WERI-Rb-1 (cell line): ENCODE results near the gene CDK6.

Experiments used
- DNase-seq: peaks from one replicate; pipeline ENCODE4 v3.0.0-alpha.2; 2020
- H3K27ac ChIP-seq: fragments of 250-450 bp; sonication (Bioruptor Pico); 2 replicates; pipeline ENCODE4 v1.5.1; 2020; ENCODE audit warnings: mild to moderate bottlenecking, moderate library complexity
- H3K27me3 ChIP-seq: fragments of 250-450 bp; sonication (Bioruptor Pico); 2 replicates; pipeline ENCODE4 v1.5.1; 2021; ENCODE audit warnings: mild to moderate bottlenecking, low read depth, moderate library complexity; ENCODE audit not compliant: insufficient read depth, severe bottlenecking
- H3K36me3 ChIP-seq: fragments of 250-450 bp; sonication (Bioruptor Pico); 2 replicates; pipeline ENCODE4 v1.5.1; 2020; ENCODE audit warnings: mild to moderate bottlenecking, moderate library complexity
- H3K4me3 ChIP-seq: 2 replicates; pipeline ENCODE4 v1.5.1; 2011; ENCODE audit warnings: low read depth, mild to moderate bottlenecking, control low read depth, low read length
- H3K9me3 ChIP-seq: fragments of 250-450 bp; sonication (Bioruptor Pico); 2 replicates; pipeline ENCODE4 v1.5.1; 2021; ENCODE audit warnings: mild to moderate bottlenecking, moderate library complexity; ENCODE audit not compliant: severe bottlenecking
- CTCF ChIP-seq: IDR thresholded peaks from 2 replicates; pipeline ENCODE4 v1.5.1; 2011; ENCODE audit warnings: low read depth, mild to moderate bottlenecking, control low read depth, inconsistent platforms, low read length

The CDK6 gene

GRCh38 chr7:92850516-92850915 lies 14.1 kb upstream of the CDK6 start:
- DNase-seq = no peak
- Histone ChIP-seq H3K27me3 (no peaks in the 10 kb centered on the region), H3K4me3 (no peak overlapping the region), H3K9me3 (no peaks in the 10 kb centered on the region), H3K27ac (no peak overlapping the region), H3K36me3 (no peaks in the 10 kb centered on the region)
- TF ChIP-seq CTCF = no peak

DNA sequence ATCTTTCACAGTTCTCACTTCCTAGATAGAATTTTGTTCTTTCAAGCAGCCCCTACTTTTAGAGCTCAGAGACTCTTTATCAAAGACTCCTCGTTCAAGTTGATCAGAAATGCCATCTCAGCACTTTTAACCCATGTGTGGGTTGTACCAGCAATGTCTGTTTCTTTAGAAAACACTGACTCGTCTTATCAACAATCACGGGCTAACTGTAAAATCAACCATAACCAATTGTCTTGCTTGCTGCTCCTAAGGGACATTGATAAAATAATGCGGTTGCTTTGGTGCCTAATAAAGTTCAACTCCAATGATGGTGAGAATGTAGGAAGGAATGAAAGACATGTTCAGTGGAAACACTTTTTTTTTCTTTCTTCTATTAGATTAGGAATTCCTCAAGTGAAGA lies 12.9 kb upstream of the CDK6 start:
- H3K4me3 ChIP-seq = no peak overlapping the region
- H3K36me3 ChIP-seq = no peaks in the 10 kb centered on the region
- H3K9me3 ChIP-seq = no peaks in the 10 kb centered on the region
- no peaks in the 10 kb centered on the region for H3K27me3 ChIP-seq
- H3K27ac ChIP-seq = no peak overlapping the region
- DNase-seq = no peak
- no peak for TF ChIP-seq CTCF

- H3K4me3 ChIP-seq = no peak overlapping the region
- H3K9me3 ChIP-seq = no peaks in the 10 kb centered on the region
- no peaks in the 10 kb centered on the region for H3K36me3 ChIP-seq
- TF ChIP-seq CTCF = no peak
- DNase-seq = no peak
- H3K27me3 ChIP-seq = no peaks in the 10 kb centered on the region
- H3K27ac ChIP-seq = no peak overlapping the region
Observed at GRCh38 chr7:92848851-92849250, 12.5 kb upstream of the CDK6 start.

GRCh38 chr7:92848441-92848840 lies 12.1 kb upstream of the CDK6 start:
- Histone ChIP-seq H3K27me3 (no peaks in the 10 kb centered on the region), H3K4me3 (no peak overlapping the region)

GRCh38 chr7:92847305-92847704 lies 10.9 kb upstream of the CDK6 start:
- DNase-seq = no peak
- H3K27me3 ChIP-seq = no peaks in the 10 kb centered on the region
- H3K36me3 ChIP-seq = no peaks in the 10 kb centered on the region
- H3K4me3 ChIP-seq = no peak overlapping the region
- H3K27ac ChIP-seq = no peak overlapping the region
- no peaks in the 10 kb centered on the region for H3K9me3 ChIP-seq
- TF ChIP-seq CTCF = no peak

More at GRCh38 chr7:92848441-92848840, 12.1 kb upstream of the CDK6 start:
- H3K36me3 ChIP-seq = no peaks in the 10 kb centered on the region
- no peaks in the 10 kb centered on the region for H3K9me3 ChIP-seq
- no peak for TF ChIP-seq CTCF
- no peak for DNase-seq
- H3K27ac ChIP-seq = no peak overlapping the region

- no peak for TF ChIP-seq CTCF
- H3K27me3 ChIP-seq = no peaks in the 10 kb centered on the region
- DNase-seq = no peak
- H3K4me3 ChIP-seq = no peak overlapping the region
- H3K36me3 ChIP-seq = no peaks in the 10 kb centered on the region
- H3K9me3 ChIP-seq = no peaks in the 10 kb centered on the region
- no peak overlapping the region for H3K27ac ChIP-seq
Observed at GRCh38 chr7:92845736-92846135, 9.4 kb upstream of the CDK6 start.
